BLaER1 (cell line): ENCODE results near the gene LEKR1.

ENCODE experiments used
- H3K27ac ChIP-seq: shearing (Covaris generic); formaldehyde crosslinking; 2 replicates; pipeline ENCODE4 v1.8.1; 2022
- H3K27me3 ChIP-seq: shearing (Covaris generic); formaldehyde crosslinking; 2 replicates; pipeline ENCODE4 v1.8.1; 2022
- H3K36me3 ChIP-seq: shearing (Covaris generic); formaldehyde crosslinking; 2 replicates; pipeline ENCODE4 v1.8.1; 2022
- H3K4me1 ChIP-seq: shearing (Covaris generic); formaldehyde crosslinking; 2 replicates; pipeline ENCODE4 v1.8.1; 2022
- H3K4me2 ChIP-seq: shearing (Covaris generic); formaldehyde crosslinking; 2 replicates; pipeline ENCODE4 v1.8.1; 2022
- H3K4me3 ChIP-seq: shearing (Covaris generic); formaldehyde crosslinking; 2 replicates; pipeline ENCODE4 v1.8.1; 2022
- H3K9ac ChIP-seq: shearing (Covaris generic); formaldehyde crosslinking; 2 replicates; pipeline ENCODE4 v1.8.1; 2022
- H3K9me3 ChIP-seq: shearing (Covaris generic); formaldehyde crosslinking; 2 replicates; pipeline ENCODE4 v1.8.1; 2022
- H4K20me1 ChIP-seq: shearing (Covaris generic); formaldehyde crosslinking; 2 replicates; pipeline ENCODE4 v1.8.1; 2022
- Cebpa-rat ChIP-seq: shearing (Covaris generic); IDR thresholded peaks from 2 replicates; pipeline ENCODE4 v1.8.1; 2022

Gene LEKR1

GRCh38 chr3:157089455-157090221, 263.5 kb downstream of the LEKR1 start:
- Histone ChIP-seq H3K4me3 (peak overlapping the region; percentile 72), H3K9ac (peak overlapping the region; percentile 82), H3K4me2 (peak overlapping the region; percentile 85), H3K4me1 (peaks cover 23% of the 10 kb centered on the region), H3K27ac (peak overlapping the region; percentile 85), H3K9me3 (no peaks in the 10 kb centered on the region), H3K36me3 (no peaks in the 10 kb centered on the region), H4K20me1 (no peaks in the 10 kb centered on the region), H3K27me3 (no peaks in the 10 kb centered on the region)
- TF ChIP-seq Cebpa-rat = no peak

GRCh38 chr3:157091083-157091833, 265.1 kb downstream of the LEKR1 start:
- Histone ChIP-seq H4K20me1 (no peaks in the 10 kb centered on the region), H3K36me3 (no peaks in the 10 kb centered on the region), H3K4me3 (no peak overlapping the region), H3K9me3 (no peaks in the 10 kb centered on the region), H3K9ac (no peak overlapping the region), H3K4me2 (no peak overlapping the region), H3K4me1 (peaks cover 23% of the 10 kb centered on the region), H3K27me3 (no peaks in the 10 kb centered on the region), H3K27ac (no peak overlapping the region)
- TF ChIP-seq Cebpa-rat = no peak

GRCh38 chr3:157092230-157092629, 266.1 kb downstream of the LEKR1 start:
- H3K4me2 ChIP-seq = no peak overlapping the region
- H4K20me1 ChIP-seq = no peaks in the 10 kb centered on the region
- H3K9ac ChIP-seq = no peak overlapping the region
- peaks cover 22% of the 10 kb centered on the region for H3K4me1 ChIP-seq
- H3K36me3 ChIP-seq = no peaks in the 10 kb centered on the region
- no peaks in the 10 kb centered on the region for H3K27me3 ChIP-seq
- no peaks in the 10 kb centered on the region for H3K9me3 ChIP-seq
- no peak overlapping the region for H3K4me3 ChIP-seq
- no peak for TF ChIP-seq Cebpa-rat
- H3K27ac ChIP-seq = no peak overlapping the region

GRCh38 chr3:157093096-157093495, 266.9 kb downstream of the LEKR1 start:
- no peaks in the 10 kb centered on the region for H3K27me3 ChIP-seq
- no peak overlapping the region for H3K4me3 ChIP-seq
- no peaks in the 10 kb centered on the region for H4K20me1 ChIP-seq
- no peak overlapping the region for H3K4me2 ChIP-seq
- H3K27ac ChIP-seq = no peak overlapping the region
- H3K36me3 ChIP-seq = no peaks in the 10 kb centered on the region
- H3K4me1 ChIP-seq = peaks cover 14% of the 10 kb centered on the region
- H3K9me3 ChIP-seq = no peaks in the 10 kb centered on the region
- no peak for TF ChIP-seq Cebpa-rat
- no peak overlapping the region for H3K9ac ChIP-seq

- Histone ChIP-seq H3K9ac (no peak overlapping the region), H3K4me2 (no peak overlapping the region), H3K27me3 (no peaks in the 10 kb centered on the region), H4K20me1 (no peaks in the 10 kb centered on the region), H3K4me1 (peaks cover 8% of the 10 kb centered on the region), H3K36me3 (no peaks in the 10 kb centered on the region), H3K4me3 (no peak overlapping the region), H3K27ac (no peak overlapping the region), H3K9me3 (no peaks in the 10 kb centered on the region)
- no peak for TF ChIP-seq Cebpa-rat
These were observed 268.1 kb downstream of the LEKR1 start for GRCh38 chr3:157094301-157094700.

- Histone ChIP-seq H3K9me3 (no peaks in the 10 kb centered on the region), H3K36me3 (no peaks in the 10 kb centered on the region), H3K27ac (no peak overlapping the region), H3K4me2 (no peak overlapping the region), H3K4me1 (peaks cover 2% of the 10 kb centered on the region), H4K20me1 (no peaks in the 10 kb centered on the region), H3K4me3 (no peak overlapping the region), H3K27me3 (no peaks in the 10 kb centered on the region), H3K9ac (no peak overlapping the region)
- TF ChIP-seq Cebpa-rat = no peak
These were observed 268.8 kb downstream of the LEKR1 start for GRCh38 chr3:157094751-157095480.
